HCT116 (cell line): ENCODE data around the gene ZCCHC2. TPM values are rescaled to one million over a fixed set of nuclear protein-coding genes. Genes with fewer than 3 reads are reported as not detected.

Experiments
- ATAC-seq: fragments of 200-7000 bp; cut with Tn5 transposase; 2 replicates; pipeline ENCODE4 v1.9.1; 2020; ENCODE audit warnings: mild to moderate bottlenecking, moderate library complexity
- BruUV-seq: library from RNA; stranded (reverse); fragments of 400-500 nt; replicated peaks from 2 replicates; lab custom pipeline; 2021; lab: Mats Ljungman, UMichigan
- CTCF ChIA-PET: fragments of 300-600 bp; sonication (Branson Sonifier 250); formaldehyde crosslinking; loops from one replicate; lab custom pipeline; 2021; ENCODE audit warnings: antibody characterized with exemption; lab: Charles Lee
- POLR2A ChIA-PET: fragments of 300-600, 350-600 bp; sonication (Branson Sonifier 250); formaldehyde crosslinking; loops from one replicate; lab custom pipeline; 2021; ENCODE audit warnings: antibody characterized with exemption; lab: Charles Lee
- RAD21 ChIA-PET, 2 experiments: fragments of 300-600 bp; sonication (Branson Sonifier 250); formaldehyde crosslinking; loops; one replicate each; lab custom pipeline; 2023; ENCODE audit warnings: low total read pairs in 2 of 2; ENCODE audit not compliant: uncharacterized antibody in 2 of 2, unreplicated experiment in 2 of 2, low non-redundant PET in 1 of 2; lab: Charles Lee
- DNase-seq: peaks from one replicate; pipeline ENCODE4 v3.0.0-alpha.2; 2010; ENCODE audit warnings: low read depth, low spot score
- H2AFZ ChIP-seq: fragments of 200-600 bp; shearing (Covaris generic), sonication (generic); 2 replicates; pipeline ENCODE4 v1.6.1; 2017; ENCODE audit warnings: low read depth, mixed run types, mixed read lengths, antibody characterized with exemption, low read length; ENCODE audit not compliant: poor library complexity, severe bottlenecking
- H3K27ac ChIP-seq: 2 replicates; pipeline ENCODE4 v1.5.1; 2012; ENCODE audit warnings: low read depth, low read length
- H3K27me3 ChIP-seq: fragments of 200-600 bp; sonication (generic); 2 replicates; pipeline ENCODE4 v1.6.1; 2016; ENCODE audit warnings: mixed run types, low read length, mixed read lengths; ENCODE audit not compliant: insufficient read depth
- H3K36me3 ChIP-seq, 2 experiments: fragments of 200-500 bp in 1 of 2; fragments of 200-600 bp in 1 of 2; sonication (Bioruptor generic) in 1 of 2; sonication (generic) in 1 of 2; 2 replicates each; pipeline versions ENCODE4 v1.5.1 to v1.6.1; 2014 to 2016; ENCODE audit warnings: low read length in 2 of 2, inconsistent platforms in 1 of 2, mixed read lengths in 1 of 2, mixed run types in 1 of 2; ENCODE audit not compliant: insufficient read depth in 2 of 2, control insufficient read depth in 1 of 2
- H3K4me1 ChIP-seq, 2 experiments: fragments of 200-600 bp in 1 of 2; sonication (generic) in 1 of 2; 2 replicates each; pipeline versions ENCODE4 v1.5.1 to v1.6.1; 2012 to 2017; ENCODE audit warnings: low read length in 2 of 2, inconsistent platforms in 1 of 2, mild to moderate bottlenecking in 1 of 2, mixed read lengths in 1 of 2, mixed run types in 1 of 2, moderate library complexity in 1 of 2; ENCODE audit not compliant: insufficient read depth in 2 of 2, control insufficient read depth in 1 of 2
- H3K4me2 ChIP-seq: fragments of 200-600 bp; sonication (generic); 2 replicates; pipeline ENCODE4 v1.6.1; 2017; ENCODE audit warnings: mixed run types, low read length, mixed read lengths
- H3K4me3 ChIP-seq, 2 experiments: fragments of 200-600 bp in 1 of 2; sonication (generic) in 1 of 2; replicated peaks in 1 of 2; 2 replicates each; pipeline ENCODE4 v1.5.1; 2011 to 2016; ENCODE audit warnings: low read length in 2 of 2, control low read depth in 1 of 2, low read depth in 1 of 2, mild to moderate bottlenecking in 1 of 2, mixed read lengths in 1 of 2, mixed run types in 1 of 2
- H3K79me2 ChIP-seq: fragments of 200-600 bp; sonication (generic); 2 replicates; pipeline ENCODE4 v1.6.1; 2017; ENCODE audit warnings: mild to moderate bottlenecking, mixed run types, low read length, moderate library complexity, mixed read lengths; ENCODE audit not compliant: insufficient read depth
- H3K9ac ChIP-seq: fragments of 200-600 bp; sonication (generic); 2 replicates; pipeline ENCODE4 v1.6.1; 2016; ENCODE audit warnings: low read length, mixed read lengths
- H3K9me2 ChIP-seq: fragments of 200-600 bp; sonication (generic), shearing (Covaris generic); 2 replicates; pipeline ENCODE4 v1.6.1; 2017; ENCODE audit warnings: mixed run types, mild to moderate bottlenecking, moderate library complexity; ENCODE audit not compliant: insufficient read depth
- H3K9me3 ChIP-seq, 2 experiments: fragments of 200-500 bp in 1 of 2; fragments of 200-600 bp in 1 of 2; sonication (Bioruptor generic) in 1 of 2; sonication (generic) in 1 of 2; 2 replicates each; pipeline ENCODE4 v1.6.1; 2014 to 2017; ENCODE audit warnings: low read length in 2 of 2, mixed read lengths in 2 of 2, inconsistent platforms in 1 of 2, low read depth in 1 of 2, mild to moderate bottlenecking in 1 of 2, mixed run types in 1 of 2, moderate library complexity in 1 of 2; ENCODE audit not compliant: control insufficient read depth in 1 of 2, insufficient read depth in 1 of 2
- H4K20me1 ChIP-seq: fragments of 200-600 bp; sonication (generic), shearing (Covaris generic); 2 replicates; pipeline ENCODE4 v1.6.1; 2017; ENCODE audit warnings: mixed run types, mild to moderate bottlenecking, moderate library complexity; ENCODE audit not compliant: insufficient read depth
- CEBPB ChIP-seq: IDR thresholded peaks from 2 replicates; pipeline ENCODE4 v1.6.1; 2012; ENCODE audit warnings: low read depth
- EGR1 ChIP-seq: IDR thresholded peaks from 2 replicates; pipeline ENCODE4 v1.6.1; 2012; ENCODE audit warnings: low read depth
- ELF1 ChIP-seq: IDR thresholded peaks from 2 replicates; pipeline ENCODE4 v1.6.1; 2012; ENCODE audit warnings: low read depth, borderline replicate concordance
- EZH2phosphoT487 ChIP-seq: fragments of 200-600 bp; IDR thresholded peaks from 2 replicates; pipeline ENCODE4 v1.6.1; 2018; ENCODE audit warnings: antibody characterized with exemption, borderline replicate concordance
- JUND ChIP-seq: IDR thresholded peaks from 2 replicates; pipeline ENCODE4 v1.6.1; 2012
- POLR2AphosphoS5 ChIP-seq: IDR thresholded peaks from 2 replicates; pipeline ENCODE4 v1.6.1; 2011; ENCODE audit warnings: mild to moderate bottlenecking, low read depth, low read length, moderate library complexity
- RAD21 ChIP-seq: IDR thresholded peaks from 2 replicates; pipeline ENCODE4 v1.6.1; 2012; ENCODE audit warnings: low read depth, mild to moderate bottlenecking
- SP1 ChIP-seq: IDR thresholded peaks from 2 replicates; pipeline ENCODE4 v1.6.1; 2012; ENCODE audit warnings: low read depth
- SRF ChIP-seq: IDR thresholded peaks from 2 replicates; pipeline ENCODE4 v1.6.1; 2012; ENCODE audit warnings: low read depth
- TCF7L2 ChIP-seq: IDR thresholded peaks from 2 replicates; pipeline ENCODE4 v1.7.0; 2011; ENCODE audit warnings: borderline replicate concordance, inconsistent platforms; ENCODE audit not compliant: insufficient read depth, insufficient read length; ENCODE audit errors: extremely low read depth
- YY1 ChIP-seq: IDR thresholded peaks from 2 replicates; pipeline ENCODE4 v1.6.1; 2011; ENCODE audit warnings: low read length, low read depth, moderate library complexity, mild to moderate bottlenecking; ENCODE audit not compliant: insufficient replicate concordance; ENCODE audit errors: extremely low read depth
- ZFX ChIP-seq: fragments of 450-650 bp; IDR thresholded peaks from 2 replicates; pipeline ENCODE4 v1.6.1; 2017
- ZNF274 ChIP-seq: fragments of 200-500 bp; sonication (Bioruptor generic); IDR thresholded peaks from 2 replicates; pipeline ENCODE4 v1.6.1; 2014; ENCODE audit warnings: mild to moderate bottlenecking, low read depth, low read length, inconsistent platforms
- intact Hi-C: fragments of 100-400 bp; cut with micrococcal nuclease; formaldehyde crosslinking; loops from 2 replicates; pipeline ENCODE4 v1.10.0; 2022
- total RNA-seq: library from RNA; stranded (reverse); gene quantifications from one replicate; pipeline ENCODE4 v1.2.1, GENCODE V29; 2021; ENCODE audit not compliant: unreplicated experiment
- TF ChIP-seq, protein P1 (sequence below): IDR thresholded peaks from 2 replicates; pipeline ENCODE4 v1.6.1; 2012; ENCODE audit warnings: low read depth
- TF ChIP-seq, protein P2 (sequence below): IDR thresholded peaks from 2 replicates; pipeline ENCODE4 v1.6.1; 2012

Gene ZCCHC2
- total RNA-seq, 1 experiment from 2014 or later, result 17.7 TPM

DNA sequence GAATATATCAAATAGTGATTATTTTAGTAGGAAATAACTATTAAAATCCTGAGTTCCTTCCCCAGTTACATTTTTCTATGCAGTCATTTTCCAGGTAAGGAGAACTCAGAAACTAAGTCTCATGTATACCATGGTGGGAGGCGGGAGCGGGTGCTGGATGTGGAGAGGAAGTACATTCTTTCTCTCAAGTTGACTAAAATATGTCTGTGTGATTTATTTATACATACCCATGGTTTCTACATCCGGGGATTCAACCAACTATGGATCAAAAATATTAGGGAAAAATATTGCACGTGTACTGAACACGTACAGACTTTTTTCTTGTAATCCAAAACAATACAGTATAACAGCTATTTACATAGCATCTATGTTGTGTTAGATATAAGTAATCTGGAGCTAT lies 6.8 kb downstream of the ZCCHC2 start:
- no peaks in the 10 kb centered on the region for H3K36me3 ChIP-seq
- CTCF ChIA-PET, result no interaction called here
- no peak overlapping the region for H2AFZ ChIP-seq
- H3K9me3 ChIP-seq, result no peaks in the 10 kb centered on the region
- TF ChIP-seq EGR1 (no peak), YY1 (no peak), ZNF274 (no peak), TCF7L2 (no peak), POLR2AphosphoS5 (no peak), SRF (no peak), EZH2phosphoT487 (no peak), JUND (no peak), SP1 (no peak), ELF1 (no peak), CEBPB (no peak), ZFX (no peak), RAD21 (no peak)
- TF ChIP-seq, protein P1, sequence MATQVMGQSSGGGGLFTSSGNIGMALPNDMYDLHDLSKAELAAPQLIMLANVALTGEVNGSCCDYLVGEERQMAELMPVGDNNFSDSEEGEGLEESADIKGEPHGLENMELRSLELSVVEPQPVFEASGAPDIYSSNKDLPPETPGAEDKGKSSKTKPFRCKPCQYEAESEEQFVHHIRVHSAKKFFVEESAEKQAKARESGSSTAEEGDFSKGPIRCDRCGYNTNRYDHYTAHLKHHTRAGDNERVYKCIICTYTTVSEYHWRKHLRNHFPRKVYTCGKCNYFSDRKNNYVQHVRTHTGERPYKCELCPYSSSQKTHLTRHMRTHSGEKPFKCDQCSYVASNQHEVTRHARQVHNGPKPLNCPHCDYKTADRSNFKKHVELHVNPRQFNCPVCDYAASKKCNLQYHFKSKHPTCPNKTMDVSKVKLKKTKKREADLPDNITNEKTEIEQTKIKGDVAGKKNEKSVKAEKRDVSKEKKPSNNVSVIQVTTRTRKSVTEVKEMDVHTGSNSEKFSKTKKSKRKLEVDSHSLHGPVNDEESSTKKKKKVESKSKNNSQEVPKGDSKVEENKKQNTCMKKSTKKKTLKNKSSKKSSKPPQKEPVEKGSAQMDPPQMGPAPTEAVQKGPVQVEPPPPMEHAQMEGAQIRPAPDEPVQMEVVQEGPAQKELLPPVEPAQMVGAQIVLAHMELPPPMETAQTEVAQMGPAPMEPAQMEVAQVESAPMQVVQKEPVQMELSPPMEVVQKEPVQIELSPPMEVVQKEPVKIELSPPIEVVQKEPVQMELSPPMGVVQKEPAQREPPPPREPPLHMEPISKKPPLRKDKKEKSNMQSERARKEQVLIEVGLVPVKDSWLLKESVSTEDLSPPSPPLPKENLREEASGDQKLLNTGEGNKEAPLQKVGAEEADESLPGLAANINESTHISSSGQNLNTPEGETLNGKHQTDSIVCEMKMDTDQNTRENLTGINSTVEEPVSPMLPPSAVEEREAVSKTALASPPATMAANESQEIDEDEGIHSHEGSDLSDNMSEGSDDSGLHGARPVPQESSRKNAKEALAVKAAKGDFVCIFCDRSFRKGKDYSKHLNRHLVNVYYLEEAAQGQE, result no peak
- TF ChIP-seq, protein P2, sequence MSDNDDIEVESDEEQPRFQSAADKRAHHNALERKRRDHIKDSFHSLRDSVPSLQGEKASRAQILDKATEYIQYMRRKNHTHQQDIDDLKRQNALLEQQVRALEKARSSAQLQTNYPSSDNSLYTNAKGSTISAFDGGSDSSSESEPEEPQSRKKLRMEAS, result no peak
- no peak overlapping the region for H3K4me2 ChIP-seq
- H3K4me3 ChIP-seq, result no peak overlapping the region
- intact Hi-C loops, result no loop called here
- no peak for DNase-seq
- POLR2A ChIA-PET, result no interaction called here
- H3K9ac ChIP-seq, result no peak overlapping the region
- no peaks in the 10 kb centered on the region for H3K27me3 ChIP-seq
- no peaks in the 10 kb centered on the region for H3K9me2 ChIP-seq
- H3K4me1 ChIP-seq, result peaks cover 16 to 28% of the 10 kb centered on the region in 2 experiments
- ATAC-seq, result no peak
- no peaks in the 10 kb centered on the region for H4K20me1 ChIP-seq
- RAD21 ChIA-PET, result no interaction called here
- peaks cover 80% of the 10 kb centered on the region for H3K79me2 ChIP-seq
- no peak overlapping the region for H3K27ac ChIP-seq
- BruUV-seq, result no TSS peak
